Muscle layer of colon (tissue), 2 donors: ENCODE data around the gene KDM2B.
A peak's percentile ranks its signal among the peaks of the same experiment; 100 is the strongest.

Experiments
- H3K27ac ChIP-seq: one replicate; pipeline ENCODE4 v1.7.0; 2013; ENCODE audit warnings: low read depth, mild to moderate bottlenecking, low read length, moderate library complexity
- H3K27me3 ChIP-seq, 2 donors: one replicate each; pipeline ENCODE4 v1.7.0; 2013; ENCODE audit warnings: low read length in 2 of 2, mild to moderate bottlenecking in 2 of 2; ENCODE audit not compliant: insufficient read depth in 2 of 2, control insufficient read depth in 1 of 2
- H3K36me3 ChIP-seq: one replicate; pipeline ENCODE4 v1.7.0; 2013; ENCODE audit warnings: mild to moderate bottlenecking, low read length; ENCODE audit not compliant: insufficient read depth
- H3K4me1 ChIP-seq: one replicate; pipeline ENCODE4 v1.7.0; 2013; ENCODE audit warnings: mild to moderate bottlenecking, low read length; ENCODE audit not compliant: insufficient read depth
- H3K4me3 ChIP-seq, 2 donors: one replicate each; pipeline ENCODE4 v1.7.0; 2013; ENCODE audit warnings: low read length in 2 of 2, low read depth in 1 of 2, mild to moderate bottlenecking in 1 of 2, moderate library complexity in 1 of 2
- H3K9ac ChIP-seq: one replicate; pipeline ENCODE4 v1.7.0; 2013; ENCODE audit warnings: low read length
- H3K9me3 ChIP-seq: one replicate; pipeline ENCODE4 v1.7.0; 2013; ENCODE audit warnings: mild to moderate bottlenecking, low read length
- donor health status: abdominal sarcoma.
- donor health status: Adenocarcinoma of cecum.

Gene KDM2B

DNA sequence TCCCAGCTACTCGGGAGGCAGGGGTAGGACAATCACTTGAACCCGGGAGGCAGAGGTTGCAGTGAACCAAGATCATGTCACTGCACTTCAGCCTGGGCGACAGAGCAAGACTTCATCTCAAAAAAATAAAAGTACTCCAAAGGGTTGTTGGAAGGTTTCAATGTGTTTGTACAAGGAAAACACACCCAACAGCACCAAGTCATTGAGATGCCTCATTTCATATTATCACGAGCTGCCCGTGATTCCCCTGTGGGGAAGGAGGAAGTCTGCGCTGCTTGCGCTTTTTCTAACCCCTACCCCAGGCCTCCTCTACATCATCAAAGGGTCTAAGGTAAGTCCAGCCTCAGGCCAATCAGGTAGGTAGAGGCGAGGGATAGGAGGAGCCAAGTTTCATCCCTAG lies 73.6 kb downstream of the KDM2B start:
- Histone ChIP-seq H3K4me3 (no peak overlapping the region), H3K27ac (no peak overlapping the region), H3K36me3 (peaks cover 8% of the 10 kb centered on the region), H3K9me3 (no peaks in the 10 kb centered on the region), H3K27me3 (no peaks in the 10 kb centered on the region), H3K4me1 (no peaks in the 10 kb centered on the region), H3K9ac (no peak overlapping the region)

DNA sequence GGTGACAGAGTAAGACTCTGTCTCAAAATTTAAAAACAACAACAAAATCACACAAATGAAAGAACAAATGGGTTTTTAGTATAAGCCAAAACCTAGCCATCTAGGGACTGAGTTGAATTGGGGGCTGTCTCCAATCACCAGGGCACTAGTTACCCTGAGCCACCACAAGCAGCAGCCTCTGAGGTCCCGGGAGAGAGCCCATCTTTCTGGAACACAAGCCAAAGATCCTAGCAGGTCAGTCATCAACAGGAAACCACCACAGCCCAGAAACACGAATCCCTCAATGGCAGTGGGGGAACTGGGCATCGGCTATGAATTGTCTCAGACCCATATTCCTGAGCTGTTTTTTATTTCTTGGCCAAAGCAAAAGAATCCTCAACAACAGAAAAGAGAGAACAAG lies 75.3 kb downstream of the KDM2B start:
- Histone ChIP-seq H3K9ac (no peak overlapping the region), H3K36me3 (peaks cover 12% of the 10 kb centered on the region), H3K4me3 (no peak overlapping the region)

DNA sequence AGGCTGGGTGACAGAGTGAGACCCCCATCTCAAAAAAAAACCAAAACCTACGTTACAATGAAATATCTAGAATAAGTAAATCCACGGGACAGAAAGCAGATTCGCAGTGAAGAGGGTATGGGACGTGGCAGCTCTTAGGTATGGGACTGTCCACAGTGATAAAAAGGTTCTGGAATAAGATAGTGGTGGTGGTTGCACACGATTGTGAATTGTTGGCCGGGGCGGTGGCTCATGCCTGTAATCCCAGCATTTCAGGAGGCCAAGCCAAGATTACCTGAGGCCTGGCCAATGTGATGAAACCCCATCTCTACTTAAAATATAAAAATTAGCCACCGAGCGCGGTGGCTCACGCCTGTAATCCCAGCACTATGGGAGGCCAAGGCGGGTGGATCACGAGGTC lies 76.3 kb downstream of the KDM2B start:
- Histone ChIP-seq H3K36me3 (peaks cover 12% of the 10 kb centered on the region), H3K27ac (no peak overlapping the region), H3K9me3 (no peaks in the 10 kb centered on the region)

More for the DNA sequence above, 75.3 kb downstream of the KDM2B start:
- no peak overlapping the region for H3K27ac ChIP-seq
- H3K27me3 ChIP-seq = no peaks in the 10 kb centered on the region
- H3K9me3 ChIP-seq = no peaks in the 10 kb centered on the region
- H3K4me1 ChIP-seq = no peaks in the 10 kb centered on the region

DNA sequence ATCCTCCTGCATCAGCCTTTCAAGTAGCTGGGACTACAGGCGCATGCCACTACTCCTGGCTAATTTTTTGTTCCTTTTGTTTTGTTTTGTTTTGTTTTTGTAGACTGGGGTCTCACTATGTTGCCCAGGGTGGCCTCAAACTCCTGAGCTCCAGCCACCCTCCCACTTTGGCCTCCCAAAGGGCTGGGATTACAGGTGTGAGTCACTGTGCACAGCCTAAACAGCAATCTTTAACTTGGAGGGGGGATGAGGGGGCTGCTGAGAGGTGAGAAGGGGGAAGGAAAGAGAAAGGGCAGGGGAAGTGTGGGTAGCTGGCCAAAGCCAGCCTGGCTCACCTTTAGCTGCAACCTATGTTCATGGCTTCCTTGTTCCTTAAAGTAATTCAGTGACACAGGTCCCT lies 77.4 kb downstream of the KDM2B start:
- Histone ChIP-seq H3K4me1 (no peaks in the 10 kb centered on the region), H3K9ac (no peak overlapping the region), H3K27me3 (no peaks in the 10 kb centered on the region), H3K4me3 (no peak overlapping the region), H3K9me3 (no peaks in the 10 kb centered on the region), H3K27ac (no peak overlapping the region), H3K36me3 (peaks cover 8% of the 10 kb centered on the region)

More for the DNA sequence above, 76.3 kb downstream of the KDM2B start:
- H3K4me3 ChIP-seq = no peak overlapping the region
- no peak overlapping the region for H3K9ac ChIP-seq
- no peaks in the 10 kb centered on the region for H3K27me3 ChIP-seq
- no peaks in the 10 kb centered on the region for H3K4me1 ChIP-seq

DNA sequence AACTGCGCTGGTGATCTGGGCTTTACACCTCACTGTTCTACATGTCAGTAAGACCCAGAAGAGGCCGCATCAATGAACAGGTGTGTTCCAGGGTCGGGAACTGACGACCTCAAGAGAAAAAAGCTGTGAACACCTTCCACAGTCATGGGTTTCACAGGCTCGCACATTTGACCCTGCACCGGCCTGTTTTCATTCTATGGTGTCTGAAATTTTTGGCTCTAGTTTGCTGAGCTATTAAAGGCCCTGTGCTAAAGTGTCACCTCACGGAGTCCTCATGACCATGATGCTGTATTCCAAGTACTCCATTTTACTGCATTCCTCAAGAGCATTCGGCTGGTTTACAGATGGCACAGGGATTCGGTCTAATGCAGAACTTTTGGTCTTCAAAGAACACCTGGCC lies 78.9 kb downstream of the KDM2B start:
- no peaks in the 10 kb centered on the region for H3K9me3 ChIP-seq
- H3K9ac ChIP-seq = no peak overlapping the region
- no peaks in the 10 kb centered on the region for H3K4me1 ChIP-seq
- no peaks in the 10 kb centered on the region for H3K27me3 ChIP-seq
- no peak overlapping the region for H3K4me3 ChIP-seq
- no peak overlapping the region for H3K27ac ChIP-seq
- H3K36me3 ChIP-seq = peaks cover 5% of the 10 kb centered on the region

DNA sequence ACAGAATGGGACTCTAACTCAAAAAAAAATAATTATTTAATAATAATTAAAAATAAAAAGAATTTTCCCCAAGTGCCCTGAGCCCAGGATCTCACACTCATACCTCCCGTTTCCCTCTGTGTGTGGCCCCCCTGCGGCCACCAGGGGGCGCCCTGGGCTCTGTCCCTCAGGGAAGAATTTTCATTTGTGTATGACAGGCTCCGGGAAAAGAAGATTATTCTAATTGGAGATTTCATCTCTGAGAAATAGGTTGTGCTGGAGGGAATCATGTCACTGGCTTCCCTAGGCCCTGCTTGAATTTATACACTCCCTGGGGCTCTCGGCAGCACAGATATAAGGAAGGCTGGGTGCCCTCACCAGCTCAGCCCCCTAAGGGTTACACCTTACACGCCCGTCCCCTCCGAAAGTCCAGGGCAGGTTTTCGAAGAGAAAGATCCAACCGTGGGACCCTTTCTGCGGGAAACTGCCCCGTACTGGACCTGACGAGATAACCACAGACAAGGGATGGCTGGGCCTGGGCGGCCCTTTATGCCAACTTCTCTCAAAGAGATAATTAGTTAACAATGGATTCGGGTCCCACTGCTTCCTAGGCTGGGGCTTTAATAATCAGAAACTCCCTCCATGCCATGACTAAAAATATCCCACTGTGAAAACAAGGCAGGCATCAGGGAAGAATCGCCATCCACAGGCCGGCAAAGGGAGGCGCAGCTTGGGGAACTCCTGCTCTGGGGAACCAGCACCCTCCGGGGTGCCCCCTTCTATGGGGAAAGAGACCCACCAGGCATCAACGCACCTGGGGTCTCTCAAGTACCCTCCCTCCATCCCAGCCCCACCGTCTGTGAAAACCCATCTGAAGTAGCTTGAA lies 80.7 kb downstream of the KDM2B start:
- Histone ChIP-seq H3K9me3 (no peaks in the 10 kb centered on the region), H3K27me3 (no peaks in the 10 kb centered on the region), H3K27ac (peak overlapping the region; percentile 81), H3K4me1 (no peaks in the 10 kb centered on the region), H3K4me3 (peak overlapping the region in 1 of 2 donors; percentile 53), H3K9ac (no peak overlapping the region), H3K36me3 (peaks cover 5% of the 10 kb centered on the region)

DNA sequence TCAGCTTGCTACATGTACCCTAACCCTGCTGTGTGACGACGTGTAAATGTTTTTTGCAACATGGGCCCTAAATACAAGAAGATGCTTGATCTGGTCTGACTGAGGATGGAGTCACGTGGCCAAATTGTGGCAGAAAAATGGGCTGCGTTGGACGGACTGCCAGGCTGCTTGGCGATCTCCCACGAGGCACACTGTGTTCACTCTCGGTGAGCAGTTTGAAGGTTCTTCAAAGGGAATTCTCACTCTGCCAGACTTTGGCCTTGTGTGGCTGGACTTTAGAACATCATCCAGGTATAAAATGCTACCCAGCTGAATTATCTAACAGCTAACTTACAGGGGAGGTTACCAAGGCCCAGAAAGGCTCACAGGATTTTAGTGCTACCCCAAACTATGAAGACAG lies 85.1 kb downstream of the KDM2B start:
- Histone ChIP-seq H3K9me3 (no peaks in the 10 kb centered on the region), H3K27me3 (no peaks in the 10 kb centered on the region), H3K4me1 (no peaks in the 10 kb centered on the region), H3K36me3 (no peaks in the 10 kb centered on the region), H3K4me3 (no peak overlapping the region), H3K9ac (no peak overlapping the region), H3K27ac (no peak overlapping the region)

DNA sequence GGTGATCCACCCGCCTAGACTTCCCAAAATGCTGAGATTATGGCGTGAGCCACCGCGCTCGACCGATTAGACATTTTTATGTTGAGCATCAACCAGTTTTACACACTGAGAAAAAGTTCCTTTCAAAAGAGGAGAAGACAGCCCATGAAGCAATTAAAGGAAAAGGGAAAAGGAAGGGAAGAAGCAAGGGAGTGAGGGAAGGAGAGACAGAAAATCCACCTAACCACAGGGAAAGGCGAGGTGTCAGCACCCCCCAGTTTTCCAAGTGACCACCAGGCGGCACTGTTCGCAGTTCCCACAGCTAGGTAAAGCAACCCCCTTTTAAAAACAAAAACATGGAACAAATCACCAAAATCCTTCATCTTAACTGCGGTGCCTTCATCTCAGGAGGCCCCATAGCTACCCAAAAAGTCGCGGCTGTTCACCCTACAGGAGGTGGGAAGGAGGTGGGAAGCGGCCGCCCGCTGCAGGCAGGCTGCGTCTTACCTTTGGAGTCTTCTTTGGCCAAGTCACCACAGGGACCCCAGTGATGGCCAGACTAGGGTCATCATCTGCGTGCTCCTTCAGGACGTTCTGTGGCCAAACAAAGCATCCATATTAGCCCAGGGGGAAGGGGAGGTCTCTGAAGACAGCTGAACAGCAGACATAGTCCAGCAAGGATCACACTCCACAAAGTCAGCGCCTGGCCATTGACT lies 86.6 kb downstream of the KDM2B start:
- Histone ChIP-seq H3K4me3 (no peak overlapping the region), H3K9ac (no peak overlapping the region), H3K4me1 (no peaks in the 10 kb centered on the region), H3K27ac (no peak overlapping the region), H3K36me3 (peaks cover 6% of the 10 kb centered on the region), H3K27me3 (no peaks in the 10 kb centered on the region), H3K9me3 (no peaks in the 10 kb centered on the region)

DNA sequence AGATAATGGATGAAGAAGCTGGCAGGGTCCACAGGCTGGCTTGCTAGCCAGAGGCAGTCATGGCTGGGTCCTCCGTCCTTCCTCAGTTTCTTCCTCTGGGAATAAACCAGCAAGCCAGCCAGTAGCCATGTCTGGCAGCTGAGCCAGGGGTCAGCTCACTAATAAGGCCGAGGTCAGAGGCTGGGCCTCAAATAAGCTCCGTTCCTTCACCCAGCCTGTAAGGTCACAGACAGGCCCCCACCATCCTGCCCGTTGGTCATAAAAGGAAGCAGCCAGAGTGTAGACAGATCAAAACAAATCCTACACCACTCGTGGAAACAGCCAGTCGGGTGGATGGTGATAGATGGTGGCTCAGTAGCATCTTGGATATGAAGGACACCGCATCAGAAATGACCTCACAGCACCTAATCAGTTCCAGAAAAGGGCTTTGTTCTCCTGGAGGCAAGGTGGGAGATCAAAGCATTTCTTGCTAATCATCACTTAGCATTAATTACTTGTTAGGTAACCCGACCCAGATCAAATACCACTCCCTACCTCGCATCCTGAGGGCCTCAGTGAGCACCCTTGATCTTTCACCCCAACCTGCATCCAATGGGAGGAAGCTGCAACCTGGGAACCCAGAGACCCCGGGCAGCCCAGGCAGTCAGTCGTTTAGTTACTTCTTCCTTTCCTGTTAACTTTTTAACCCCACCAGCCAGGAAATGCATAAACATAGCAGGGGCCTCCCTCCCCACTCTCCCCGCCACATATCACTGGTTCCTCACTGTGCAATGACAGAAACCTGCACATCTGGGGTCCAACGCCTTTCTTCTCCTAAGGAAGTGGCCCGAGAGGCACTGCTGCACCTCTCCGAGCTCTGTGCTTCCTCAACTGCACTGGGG lies 90.2 kb downstream of the KDM2B start:
- Histone ChIP-seq H3K9ac (no peak overlapping the region), H3K27me3 (no peaks in the 10 kb centered on the region), H3K36me3 (peaks cover 6% of the 10 kb centered on the region), H3K4me3 (no peak overlapping the region), H3K4me1 (no peaks in the 10 kb centered on the region), H3K9me3 (no peaks in the 10 kb centered on the region), H3K27ac (no peak overlapping the region)

DNA sequence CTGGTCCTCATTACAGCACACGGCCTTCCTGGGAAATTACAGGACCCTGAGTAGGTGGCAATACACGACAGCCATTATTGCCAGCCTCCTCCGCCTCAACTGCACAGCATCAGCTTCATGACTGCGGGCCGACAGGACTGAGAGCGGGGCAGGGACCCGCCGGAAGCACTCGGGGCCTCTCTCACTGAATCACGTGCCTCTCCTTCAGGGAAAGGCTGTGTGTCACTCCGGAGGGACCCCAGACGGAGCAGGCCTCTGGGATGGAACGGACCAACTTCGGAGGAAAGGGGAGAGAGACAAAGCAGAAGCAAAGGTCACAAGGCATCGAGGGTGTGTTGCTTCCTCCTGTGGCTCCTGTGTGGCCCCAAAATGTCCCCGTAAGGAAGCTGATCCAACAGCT lies 90.9 kb downstream of the KDM2B start:
- no peak overlapping the region for H3K9ac ChIP-seq
- no peaks in the 10 kb centered on the region for H3K9me3 ChIP-seq
- no peak overlapping the region for H3K27ac ChIP-seq
- H3K36me3 ChIP-seq = peaks cover 6% of the 10 kb centered on the region
- H3K27me3 ChIP-seq = no peaks in the 10 kb centered on the region
- H3K4me3 ChIP-seq = no peak overlapping the region
- H3K4me1 ChIP-seq = no peaks in the 10 kb centered on the region

DNA sequence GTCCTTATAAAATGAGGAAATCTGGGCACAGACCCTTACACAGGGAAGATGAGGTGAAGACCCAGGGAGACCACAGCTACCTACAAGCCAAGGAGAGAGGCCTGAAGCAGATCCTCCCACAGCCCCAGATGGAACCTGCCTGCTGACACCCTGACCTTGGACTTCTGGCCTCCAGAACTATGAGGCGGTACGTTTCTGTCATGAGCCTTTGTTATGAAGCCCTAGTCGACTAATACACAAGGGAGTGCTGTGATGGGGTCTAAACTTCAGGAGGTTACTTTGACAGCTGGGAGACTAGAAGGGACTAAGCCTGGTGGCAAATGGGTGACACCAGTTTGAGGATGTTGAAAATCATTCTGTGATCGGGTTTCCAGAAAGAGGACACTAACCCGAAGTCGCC lies 95.9 kb downstream of the KDM2B start:
- no peak overlapping the region for H3K4me3 ChIP-seq
- H3K9me3 ChIP-seq = no peaks in the 10 kb centered on the region
- peaks cover 3% of the 10 kb centered on the region for H3K36me3 ChIP-seq
- H3K4me1 ChIP-seq = no peaks in the 10 kb centered on the region
- no peaks in the 10 kb centered on the region for H3K27me3 ChIP-seq
- no peak overlapping the region for H3K9ac ChIP-seq
- H3K27ac ChIP-seq = no peak overlapping the region
